NCI-H2196 (cell line): ENCODE results near the gene APCDD1.
A peak's percentile ranks its signal among the peaks of the same experiment; 100 is the strongest.
"Not testable (repeated sequence)": the region's sequence is repeated elsewhere in the genome, so short reads cannot be mapped to it uniquely, and the experiment has no call there.

Experiments
- DNase-seq: peaks from one replicate; lab custom pipeline; 2025; ENCODE audit not compliant: unreplicated experiment; lab: John Stamatoyannopoulos, UW

Gene APCDD1

GRCh38 chr18:10487154-10487553 lies 32.7 kb downstream of the APCDD1 start:
- DNase-seq = no peak

- DNase-seq = no peak
Measured at GRCh38 chr18:10488017-10488416, 33.6 kb downstream of the APCDD1 start.

GRCh38 chr18:10490401-10491165 lies 36.1 kb downstream of the APCDD1 start:
- DNase-seq = no peak

GRCh38 chr18:10495936-10496335 lies 41.5 kb downstream of the APCDD1 start:
- DNase-seq = no peak

- DNase-seq = no peak
Measured at GRCh38 chr18:10497206-10497749, 42.8 kb downstream of the APCDD1 start.

- no peak for DNase-seq
Measured at GRCh38 chr18:10499230-10499629, 44.8 kb downstream of the APCDD1 start.

DNA sequence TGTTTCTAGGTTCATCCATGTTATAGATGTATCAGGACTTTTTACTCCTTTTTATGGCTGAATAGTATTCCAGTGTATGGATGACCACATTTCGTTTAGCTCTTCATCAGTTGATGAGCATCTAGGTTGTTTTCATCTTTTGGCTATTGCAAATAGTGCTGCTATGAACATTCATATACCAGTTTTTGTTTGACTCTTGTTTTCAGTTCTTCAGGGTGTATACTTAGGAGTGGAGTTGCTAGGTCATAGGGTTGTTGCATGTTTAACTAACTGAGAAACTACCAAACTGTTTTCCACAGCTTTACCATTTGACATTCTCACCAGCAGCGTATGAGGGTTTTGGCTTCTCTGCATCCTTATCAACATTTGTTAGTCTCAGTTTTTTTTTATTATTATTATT lies 45.6 kb downstream of the APCDD1 start:
- no peak for DNase-seq

DNA sequence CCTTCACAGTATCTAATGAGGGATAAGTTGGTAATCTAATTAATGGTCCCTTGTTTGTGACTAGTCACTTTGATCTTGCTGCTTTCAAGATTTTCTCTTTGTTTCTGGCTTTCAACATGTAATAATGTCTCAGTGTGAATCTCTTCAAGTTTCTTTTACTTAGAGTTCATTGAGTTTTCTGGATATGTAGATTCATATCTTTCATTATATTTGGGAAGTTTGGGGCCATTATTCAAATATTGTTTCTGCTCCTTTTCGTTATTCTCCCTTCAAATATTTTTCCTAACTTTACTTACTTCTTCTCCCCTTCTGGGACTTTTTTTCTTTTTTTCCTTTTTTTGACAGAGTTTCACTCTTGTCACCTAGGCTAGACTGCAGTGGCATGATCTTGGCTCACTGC lies 50.3 kb downstream of the APCDD1 start:
- DNase-seq = no peak

DNA sequence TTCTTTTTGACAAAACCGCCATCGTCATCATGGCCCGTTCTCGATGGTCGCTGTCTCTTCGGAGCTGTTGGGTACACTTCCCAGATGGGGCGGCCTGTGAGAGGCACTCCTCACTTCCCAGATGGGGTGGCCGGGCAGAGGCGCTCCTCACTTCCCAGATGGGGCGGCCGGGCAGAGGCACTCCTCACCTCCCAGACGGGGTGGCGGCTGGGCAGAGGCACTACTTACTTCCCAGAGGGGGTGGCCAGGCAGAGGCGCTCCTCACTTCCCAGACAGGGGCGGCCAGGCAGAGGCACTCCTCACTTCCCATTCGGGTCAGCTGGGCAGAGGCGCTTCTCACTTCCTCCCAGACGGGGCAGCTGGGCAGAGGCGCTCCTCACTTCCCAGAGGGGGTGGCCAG lies 51.5 kb downstream of the APCDD1 start:
- DNase-seq = not testable (repeated sequence)

DNA sequence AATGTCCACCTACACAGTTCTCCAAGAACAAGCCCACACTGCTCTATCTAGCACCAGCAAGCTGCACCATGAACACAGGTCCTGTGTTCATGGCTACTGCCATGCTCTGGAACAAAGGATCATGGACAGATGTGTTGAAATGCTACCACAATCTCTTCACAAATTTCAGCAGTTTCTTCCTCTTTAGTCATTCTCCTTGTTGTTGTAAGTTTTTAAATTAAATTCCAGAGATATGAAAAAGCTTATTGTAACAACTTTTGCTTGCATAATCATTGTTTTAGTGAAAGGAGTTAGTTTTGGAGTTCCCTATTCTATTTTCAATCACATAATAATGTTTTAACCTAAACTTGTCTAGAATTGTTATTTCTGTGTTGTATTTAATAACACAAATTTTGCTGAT lies 54.2 kb downstream of the APCDD1 start:
- DNase-seq = no peak

DNA sequence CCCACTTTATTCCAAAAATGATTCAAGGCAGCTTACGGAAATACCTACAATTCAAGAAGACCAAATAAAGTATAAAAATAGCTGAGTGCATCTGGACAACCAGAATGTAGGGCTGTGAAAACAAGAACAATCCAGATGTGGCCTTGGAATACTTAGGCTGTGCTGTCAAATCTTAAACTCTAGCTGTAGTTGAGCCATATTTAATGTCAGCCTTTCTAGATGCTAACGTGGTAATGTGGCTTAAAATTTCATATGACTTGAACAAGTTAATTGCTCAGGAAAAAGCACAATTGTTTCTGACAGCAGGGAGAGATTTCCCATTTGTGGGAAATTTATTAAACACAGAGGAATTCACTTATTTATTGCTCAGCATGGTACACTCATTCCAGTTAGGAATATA lies 56.8 kb downstream of the APCDD1 start:
- no peak for DNase-seq

DNA sequence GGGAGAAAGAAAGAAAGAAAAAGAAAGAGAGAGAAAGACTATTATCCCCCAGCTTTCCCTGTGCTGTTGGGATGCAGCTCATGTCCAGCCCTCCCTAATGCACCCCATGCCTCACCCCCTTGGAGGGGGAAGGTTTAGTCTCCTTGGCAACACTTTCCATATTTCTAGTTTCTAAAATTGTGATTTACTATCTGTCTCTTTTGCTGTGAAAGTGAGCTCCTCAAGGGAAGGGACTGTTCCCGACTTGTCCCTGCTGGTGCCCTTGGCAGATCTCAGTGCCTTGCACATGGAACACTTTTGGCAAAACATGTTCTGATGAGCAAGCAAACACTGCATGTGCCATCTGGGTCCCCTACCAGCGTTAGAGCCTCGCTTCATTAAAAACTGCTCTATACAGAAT lies 59.6 kb downstream of the APCDD1 start:
- DNase-seq = no peak

GRCh38 chr18:10514601-10515000 lies 60.2 kb downstream of the APCDD1 start:
- no peak for DNase-seq

DNA sequence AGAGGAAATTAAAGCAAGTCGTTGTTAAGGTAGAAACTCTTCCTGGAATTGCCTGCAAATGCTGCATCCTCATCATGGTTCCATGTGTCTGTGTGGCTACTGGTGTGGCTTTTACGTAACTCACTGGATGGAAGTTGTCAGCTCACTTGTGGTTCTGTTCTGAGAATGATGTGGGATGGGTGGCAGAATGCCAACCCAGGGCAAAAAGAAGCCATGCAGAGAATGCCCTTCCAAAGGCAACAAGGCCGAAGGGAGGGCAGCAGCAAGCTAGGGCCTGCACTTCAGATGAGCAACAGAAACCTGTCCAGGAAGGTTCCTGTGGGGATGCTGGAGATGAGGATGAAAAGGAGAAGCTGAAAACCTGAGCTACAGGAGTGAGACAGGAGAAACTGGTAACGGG lies 61.0 kb downstream of the APCDD1 start:
- no peak for DNase-seq

DNA sequence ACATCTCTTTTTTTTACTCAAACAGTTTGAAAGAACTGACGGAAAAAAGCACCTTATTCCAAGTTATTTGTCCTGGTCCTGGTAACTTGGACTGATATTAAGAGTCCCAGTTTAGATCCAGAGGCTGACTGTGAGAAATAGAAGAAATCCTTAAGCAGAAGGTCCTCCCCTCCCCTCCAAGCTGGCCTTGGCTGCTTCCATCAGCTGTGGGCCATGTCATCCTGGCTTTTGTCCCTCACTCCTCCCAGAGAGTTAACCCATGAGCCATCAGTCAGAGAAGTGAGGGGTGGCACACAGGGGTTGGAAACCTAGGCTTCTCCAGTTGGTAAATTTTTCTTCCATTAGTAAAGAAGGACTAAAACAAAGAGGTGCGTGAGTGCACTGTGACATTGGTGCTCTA lies 61.6 kb downstream of the APCDD1 start:
- DNase-seq = no peak

- DNase-seq = no peak
Measured at GRCh38 chr18:10518595-10519255, 64.3 kb downstream of the APCDD1 start.

DNA sequence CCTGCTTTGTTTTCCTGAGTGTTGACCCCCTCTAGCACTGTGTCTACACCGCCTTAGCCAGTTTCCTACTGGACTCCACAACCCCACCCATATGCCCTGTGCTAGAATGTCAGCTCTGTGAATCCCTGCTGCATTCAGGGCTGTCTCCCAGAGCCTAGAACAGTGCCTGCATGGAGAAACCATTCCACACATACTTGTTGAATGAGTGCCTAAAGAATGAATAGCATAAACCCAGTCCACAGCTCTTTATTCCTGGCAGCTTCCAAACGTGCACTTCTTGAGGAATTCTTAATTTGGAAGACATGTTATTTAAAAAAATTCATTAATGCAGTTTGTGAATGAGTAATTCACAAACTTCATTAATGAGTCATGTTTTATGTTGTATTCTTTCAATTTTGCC lies 64.9 kb downstream of the APCDD1 start:
- no peak for DNase-seq

DNA sequence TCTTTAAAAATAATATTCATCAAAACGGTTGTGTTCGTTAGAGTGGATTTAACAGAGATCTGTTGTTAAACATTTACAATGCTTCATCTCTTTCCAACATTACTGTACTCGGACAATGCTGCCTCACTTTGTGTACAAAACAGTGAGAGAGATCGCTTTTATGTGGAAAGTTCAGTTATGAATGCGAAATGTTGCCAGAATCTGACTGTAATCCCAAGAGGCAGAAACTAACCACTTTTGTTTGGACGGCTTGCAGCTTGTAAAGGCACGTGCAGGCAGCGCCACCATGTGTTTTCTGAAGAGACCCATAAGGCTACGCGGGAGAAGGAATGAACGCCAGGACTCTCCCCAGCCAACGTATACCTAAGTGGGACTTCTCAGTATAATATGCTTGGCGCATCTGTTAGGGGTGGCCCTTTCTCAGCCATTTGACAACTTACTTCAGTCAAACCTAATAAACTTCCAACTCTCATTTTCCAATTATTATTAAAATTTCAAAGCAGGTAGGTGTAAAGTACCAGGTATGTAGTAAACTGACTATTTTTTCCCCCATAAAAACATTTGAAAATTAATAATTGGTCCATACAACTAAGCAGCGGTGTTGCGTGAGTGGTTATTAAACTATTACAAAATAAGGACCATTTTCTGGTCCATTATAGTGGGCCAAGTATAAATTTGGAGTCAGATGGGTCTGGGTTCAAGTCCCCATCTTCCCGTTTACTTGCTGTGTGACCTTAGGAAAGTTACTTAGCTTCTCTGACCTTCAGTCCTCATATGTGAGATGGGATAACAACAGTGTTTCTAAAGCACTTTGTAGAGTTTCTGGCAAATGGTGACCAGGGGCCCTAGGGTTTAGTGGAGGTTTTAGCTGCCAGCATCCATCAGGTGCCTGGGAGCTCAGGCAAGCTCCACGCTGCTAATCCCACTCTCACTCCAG lies 65.8 kb downstream of the APCDD1 start:
- DNase-seq = peak; percentile 64

GRCh38 chr18:10521566-10521965 lies 67.1 kb downstream of the APCDD1 start:
- no peak for DNase-seq

- DNase-seq = no peak
Measured at GRCh38 chr18:10522574-10522973, 68.1 kb downstream of the APCDD1 start.

DNA sequence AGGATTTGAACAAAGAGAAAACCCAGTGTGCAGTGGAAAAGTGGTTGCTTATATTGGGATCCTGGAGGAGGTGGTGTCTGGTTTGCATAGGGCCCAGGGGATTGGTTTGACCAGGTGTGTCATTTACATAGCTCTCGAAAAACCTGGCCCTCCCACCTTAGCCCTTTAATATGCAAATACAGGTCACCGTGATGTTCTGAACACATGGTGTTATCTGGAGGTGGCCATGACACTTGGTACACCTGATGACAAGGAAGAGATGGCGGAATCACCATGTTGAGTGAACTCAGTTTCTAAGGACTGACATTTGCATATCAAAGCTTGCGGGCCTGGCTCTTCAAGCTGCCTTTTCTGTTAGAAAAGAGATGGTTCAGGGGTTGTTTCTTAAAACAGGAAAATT lies 69.1 kb downstream of the APCDD1 start:
- no peak for DNase-seq
